DMS153 (cell line): Measurements from ENCODE around the gene MAPK7.

ENCODE experiments used
- DNase-seq: peaks from one replicate; lab custom pipeline; 2025; lab: John Stamatoyannopoulos, UW

MAPK7 gene

DNA sequence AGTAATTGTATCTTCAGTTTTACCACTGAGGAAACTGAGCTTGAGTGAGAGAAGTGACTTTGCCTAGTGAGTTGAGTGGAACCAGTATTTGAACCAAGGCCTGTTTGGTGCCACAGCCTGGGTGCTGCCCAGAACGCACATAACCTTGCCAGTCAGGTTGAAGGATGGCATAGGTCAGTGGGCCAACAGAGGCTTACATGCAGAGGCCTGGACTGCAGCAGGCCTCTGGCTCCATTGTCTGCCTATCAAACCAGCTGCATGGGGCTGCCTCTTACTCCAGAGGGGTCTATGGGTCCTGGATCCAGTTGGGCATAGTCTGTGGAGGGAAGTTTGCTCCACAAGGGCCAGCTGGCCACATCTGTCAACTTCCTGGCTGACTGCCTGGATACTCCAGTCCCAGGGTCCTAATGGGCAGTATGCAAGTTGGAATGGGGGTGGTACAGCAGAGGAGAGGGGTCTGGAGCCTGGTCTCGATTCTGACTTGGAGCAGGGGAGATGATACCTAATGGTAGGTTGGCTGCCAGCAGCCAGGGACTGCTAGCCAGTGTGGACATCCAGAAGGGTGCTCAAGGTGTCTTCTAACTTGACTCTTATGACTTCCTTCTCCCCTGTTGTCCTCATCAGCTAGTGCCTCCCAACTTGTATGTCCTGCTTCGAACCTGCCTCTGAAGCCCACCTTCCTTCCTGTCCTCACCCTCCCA lies 21.6 kb downstream of the MAPK7 start:
- DNase-seq, result no peak

DNA sequence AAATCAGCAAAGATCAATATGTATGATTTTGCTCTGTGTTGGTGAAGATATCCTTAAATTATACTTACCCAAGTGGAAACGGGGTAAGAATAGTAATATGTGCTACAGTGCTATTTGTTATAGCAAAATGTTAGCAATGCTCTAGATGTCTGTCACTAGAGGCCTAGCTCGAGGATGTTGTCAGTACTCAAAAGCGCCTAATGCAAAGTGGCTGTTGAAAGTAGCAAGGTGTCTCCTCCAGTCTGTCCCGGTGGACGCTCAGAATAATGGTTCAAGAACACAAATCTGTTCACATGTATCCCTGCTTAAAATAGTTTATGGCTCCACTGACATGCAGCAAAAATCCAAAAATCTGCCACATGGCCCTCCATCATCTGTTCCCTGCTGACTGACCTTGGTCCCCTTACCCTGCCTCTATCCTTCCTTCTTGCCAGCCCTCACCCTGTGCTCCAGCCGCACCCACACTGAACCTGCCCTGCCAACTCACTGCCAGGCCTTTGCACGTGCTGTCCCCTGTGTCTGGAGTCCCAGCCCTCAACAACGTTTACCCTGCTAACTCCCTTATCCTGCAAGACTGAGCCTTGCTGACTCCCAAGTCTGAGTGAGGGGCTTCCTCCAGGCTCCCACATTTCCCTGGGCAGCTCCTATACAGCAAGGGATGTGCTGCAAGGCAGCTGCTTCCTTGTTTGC lies 23.2 kb downstream of the MAPK7 start:
- no peak for DNase-seq

DNA sequence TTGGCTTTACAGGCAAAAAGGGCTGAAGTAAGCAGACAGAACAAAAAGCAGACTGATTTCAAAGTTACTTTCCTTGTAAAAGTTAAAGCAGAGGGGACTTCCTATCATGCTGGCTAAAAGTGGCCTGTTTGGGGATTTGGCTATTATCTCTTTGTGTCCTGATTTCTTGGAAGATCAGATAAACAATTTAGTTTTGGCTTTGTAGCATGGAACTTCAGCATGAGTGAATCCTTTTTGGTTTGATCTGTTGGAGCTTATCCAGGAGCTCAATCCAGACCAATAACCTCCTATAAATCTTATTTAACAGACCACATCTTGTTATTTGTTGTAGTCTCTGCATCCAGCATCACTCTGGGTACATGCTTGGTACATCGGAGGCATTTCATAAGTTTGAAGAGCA lies 23.9 kb downstream of the MAPK7 start:
- no peak for DNase-seq

- no peak for DNase-seq
Measured at GRCh38 chr17:19403021-19403420, 24.7 kb downstream of the MAPK7 start.

- DNase-seq, result no peak
Measured at GRCh38 chr17:19404264-19404663, 26.0 kb downstream of the MAPK7 start.

GRCh38 chr17:19405114-19405513 lies 26.8 kb downstream of the MAPK7 start:
- DNase-seq, result no peak

DNA sequence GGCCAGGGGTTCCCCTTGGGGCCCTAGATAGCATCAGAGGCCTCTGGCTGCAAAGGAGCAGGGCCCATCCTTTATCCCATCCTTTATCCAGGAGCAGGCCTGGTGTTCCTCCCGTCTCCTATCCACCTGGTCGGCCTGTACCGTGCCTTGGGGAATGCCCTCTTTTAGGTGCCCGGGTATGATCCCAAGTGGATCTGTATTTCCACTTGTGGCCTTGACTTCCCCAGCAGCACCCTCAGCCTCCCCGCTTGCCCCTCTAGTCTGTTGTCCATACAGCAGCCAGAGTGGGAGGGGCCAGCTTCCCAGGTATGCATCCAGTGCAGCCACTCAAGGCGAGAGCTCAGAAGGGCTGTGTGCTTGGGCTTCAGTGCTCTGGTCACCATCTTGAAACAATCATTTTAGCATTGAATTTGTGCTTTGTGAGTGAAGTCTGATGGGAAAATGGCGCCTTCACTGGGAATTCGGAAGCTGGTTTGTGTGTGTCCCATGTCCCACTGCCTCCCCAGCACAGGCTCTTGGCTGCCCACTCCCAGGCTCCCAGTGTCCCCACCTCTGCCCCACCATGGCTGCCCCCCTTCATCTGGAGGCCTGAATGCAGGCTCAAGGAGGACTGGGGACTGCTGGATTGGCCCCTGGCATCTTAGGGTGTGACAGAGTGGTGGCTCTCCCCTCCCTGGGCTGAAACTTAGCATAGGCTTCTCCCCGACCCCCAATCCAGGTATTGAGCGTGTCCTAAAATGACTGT lies 29.5 kb downstream of the MAPK7 start:
- DNase-seq, result no peak

DNA sequence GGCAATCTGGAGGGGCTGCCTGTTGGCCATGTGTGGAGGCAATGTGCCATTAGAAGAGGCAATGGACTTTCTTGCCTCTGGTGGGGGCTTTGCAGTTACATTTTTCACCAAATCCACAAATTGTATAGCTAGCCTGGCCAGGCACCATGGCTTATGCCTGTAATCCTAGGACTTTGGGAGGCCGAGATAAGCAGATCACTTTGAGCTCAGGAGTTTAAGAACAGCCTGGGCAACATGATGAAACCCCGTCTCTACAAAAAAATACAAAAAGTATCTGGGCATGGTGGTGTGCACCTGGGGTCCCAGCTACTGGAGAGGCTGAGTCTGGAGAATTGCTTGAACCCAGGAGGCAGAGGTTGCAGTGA lies 30.0 kb downstream of the MAPK7 start:
- no peak for DNase-seq

GRCh38 chr17:19409066-19409465 lies 30.8 kb downstream of the MAPK7 start:
- DNase-seq, result no peak

- no peak for DNase-seq
Measured at GRCh38 chr17:19409509-19409908, 31.2 kb downstream of the MAPK7 start.

GRCh38 chr17:19410091-19410490 lies 31.8 kb downstream of the MAPK7 start:
- no peak for DNase-seq

- DNase-seq, result no peak
Measured at GRCh38 chr17:19410875-19411620, 32.8 kb downstream of the MAPK7 start, which contains the start of gene RNF112. Gene RNF112, plus strand, starts transcription at chr17:19411232. Its CDS starts 177 bp downstream, at chr17:19411409.

DNA sequence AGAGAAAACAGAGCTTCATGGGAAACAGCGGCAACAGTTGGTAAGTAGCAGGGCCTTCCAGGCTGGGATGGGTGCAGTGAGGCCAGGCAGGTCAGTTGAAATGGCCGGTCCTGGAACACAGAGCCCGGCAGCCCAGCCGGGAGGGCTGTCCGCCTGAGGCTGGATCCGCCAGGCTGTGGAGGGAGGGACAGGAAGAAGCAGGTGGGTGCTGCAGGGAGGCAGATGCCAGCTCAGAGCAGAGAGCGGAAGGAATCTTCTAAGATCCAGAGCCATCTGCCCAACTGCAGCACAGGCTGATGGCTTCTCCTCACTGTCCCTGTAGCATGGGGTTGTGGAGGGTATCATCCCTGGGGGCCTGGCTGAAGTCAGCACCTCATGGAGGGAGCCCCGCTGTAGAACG lies 33.3 kb downstream of the MAPK7 start:
- DNase-seq, result no peak

DNA sequence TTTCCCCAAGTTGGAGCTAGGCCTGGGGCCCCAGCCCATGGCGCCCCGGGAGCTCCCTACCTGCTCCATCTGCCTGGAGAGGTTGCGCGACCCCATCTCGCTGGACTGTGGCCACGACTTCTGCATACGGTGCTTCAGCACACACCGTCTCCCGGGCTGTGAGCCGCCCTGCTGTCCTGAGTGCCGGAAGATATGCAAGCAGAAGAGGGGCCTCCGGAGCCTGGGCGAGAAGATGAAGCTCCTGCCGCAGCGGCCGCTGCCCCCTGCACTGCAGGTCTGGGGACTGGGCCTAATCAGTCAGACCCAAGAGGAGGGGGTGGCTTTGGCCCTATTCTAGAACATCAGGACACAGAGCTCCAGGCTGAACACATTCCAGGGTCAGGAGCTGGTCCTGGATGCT lies 34.2 kb downstream of the MAPK7 start:
- no peak for DNase-seq

GRCh38 chr17:19412984-19413383 lies 34.7 kb downstream of the MAPK7 start:
- no peak for DNase-seq

DNA sequence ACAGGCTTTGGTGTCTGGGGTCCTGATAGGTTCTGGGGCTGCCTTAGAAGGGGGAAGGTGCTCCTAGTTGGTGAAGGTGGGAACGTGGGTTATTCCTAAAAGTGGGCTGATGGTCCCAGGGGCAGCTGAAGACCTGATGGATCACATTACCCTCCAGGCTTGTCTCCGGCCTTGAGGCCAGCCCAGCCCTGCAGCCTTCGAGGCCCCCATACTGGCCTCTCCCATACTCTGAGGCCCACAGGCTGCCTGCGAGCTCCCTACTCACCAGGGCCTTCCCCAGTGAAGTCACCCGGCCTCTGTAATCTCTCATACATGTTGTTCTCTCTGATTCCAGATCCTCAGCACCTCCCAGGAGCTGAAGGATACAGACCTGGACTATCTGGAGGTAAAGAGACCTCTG lies 35.5 kb downstream of the MAPK7 start:
- DNase-seq, result no peak

DNA sequence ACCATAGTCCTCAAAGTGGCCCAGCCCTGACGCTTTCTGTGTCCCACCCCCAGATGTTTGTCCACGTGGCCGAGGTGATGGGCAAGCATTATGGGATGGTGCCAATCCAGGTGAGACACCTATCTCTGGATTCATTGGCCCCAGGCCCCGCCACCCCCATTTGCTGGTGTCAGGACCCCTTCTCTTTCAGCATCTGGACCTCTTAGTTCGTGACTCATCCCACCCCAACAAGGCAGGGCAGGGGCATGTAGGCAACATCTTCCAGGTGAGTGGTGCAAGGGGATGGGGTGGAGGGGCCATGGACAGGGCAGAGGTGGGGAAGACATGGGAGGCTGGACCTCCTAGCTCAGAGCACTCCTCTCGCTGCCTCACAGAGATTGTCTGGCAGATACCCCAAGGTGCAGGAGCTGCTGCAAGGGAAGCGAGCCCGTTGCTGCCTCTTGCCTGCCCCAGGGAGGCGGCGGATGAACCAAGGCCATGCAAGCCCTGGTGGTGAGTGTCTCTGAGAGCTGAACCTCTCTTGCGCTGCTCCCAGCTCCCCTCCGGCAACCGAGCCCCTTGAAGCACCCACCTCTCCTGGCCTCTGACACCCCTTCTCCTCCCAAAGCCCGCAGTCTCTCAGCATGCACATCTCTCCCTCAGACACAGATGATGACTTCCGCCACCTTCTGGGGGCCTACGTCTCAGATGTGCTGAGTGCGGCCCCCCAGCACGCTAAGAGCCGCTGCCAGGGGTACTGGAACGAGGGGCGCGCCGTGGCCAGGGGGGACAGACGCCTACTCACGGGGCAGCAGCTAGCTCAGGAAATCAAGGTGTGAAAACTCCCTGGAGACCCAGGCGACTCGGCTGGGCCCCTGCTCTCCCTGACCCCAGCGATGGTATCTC lies 36.3 kb downstream of the MAPK7 start:
- no peak for DNase-seq

DNA sequence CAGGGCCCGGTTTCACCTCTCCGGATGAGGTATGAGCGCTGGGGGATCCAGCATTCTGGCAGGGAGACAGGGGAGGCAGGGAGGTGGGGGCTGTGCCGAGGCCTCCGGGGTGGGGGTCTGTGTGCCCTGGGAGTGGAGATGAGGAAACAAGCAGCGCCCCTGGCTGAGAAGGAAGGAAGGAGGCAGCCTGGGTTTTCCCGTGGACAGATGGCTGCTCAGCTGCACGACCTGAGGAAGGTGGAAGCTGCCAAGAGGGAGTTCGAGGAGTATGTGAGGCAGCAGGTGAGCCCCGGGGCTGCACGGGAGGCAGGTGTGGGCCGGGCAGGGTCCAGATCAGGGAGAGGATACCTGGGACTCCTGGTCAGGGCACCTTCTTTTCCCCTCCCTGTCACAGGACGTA lies 37.0 kb downstream of the MAPK7 start:
- DNase-seq, result no peak

DNA sequence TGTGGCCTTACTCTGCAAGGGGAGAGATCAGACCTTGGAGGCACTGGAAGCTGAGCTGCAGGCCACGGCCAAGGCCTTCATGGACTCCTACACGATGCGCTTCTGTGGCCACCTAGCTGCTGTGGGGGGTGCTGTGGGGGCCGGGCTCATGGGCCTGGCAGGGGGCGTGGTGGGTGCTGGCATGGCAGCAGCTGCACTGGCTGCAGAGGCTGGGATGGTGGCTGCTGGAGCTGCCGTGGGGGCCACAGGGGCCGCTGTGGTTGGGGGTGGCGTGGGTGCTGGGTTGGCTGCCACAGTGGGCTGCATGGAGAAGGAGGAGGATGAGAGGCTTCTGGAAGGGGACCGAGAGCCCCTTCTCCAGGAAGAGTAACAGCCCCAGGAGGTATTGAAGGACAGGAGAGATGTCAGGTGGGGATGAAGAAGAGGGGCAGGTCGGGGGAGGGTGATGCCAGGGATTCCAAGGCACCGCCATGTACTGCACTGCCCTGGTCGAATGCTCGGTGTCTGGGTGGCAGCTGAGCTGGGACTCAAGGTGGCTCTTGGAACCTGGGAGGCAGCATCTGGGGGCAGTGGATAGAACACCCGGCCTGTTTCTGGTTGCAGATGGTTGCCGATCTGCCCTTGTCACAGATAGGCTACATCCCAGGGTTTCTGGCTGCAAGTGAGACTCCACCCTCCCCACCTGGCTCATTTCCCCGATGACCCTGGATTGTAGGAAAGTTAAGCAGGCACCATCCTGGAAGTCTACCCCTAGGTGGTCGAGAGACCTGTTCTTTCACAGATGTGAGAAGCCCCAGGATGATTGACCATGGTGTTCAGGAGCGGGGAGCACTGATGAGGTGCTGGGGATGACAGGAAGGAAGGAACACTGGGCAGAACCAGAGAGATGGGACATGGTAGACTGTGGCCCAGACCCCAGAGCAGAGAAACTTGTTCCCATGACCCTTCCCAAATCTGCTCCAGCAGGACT lies 37.8 kb downstream of the MAPK7 start:
- no peak for DNase-seq

DNA sequence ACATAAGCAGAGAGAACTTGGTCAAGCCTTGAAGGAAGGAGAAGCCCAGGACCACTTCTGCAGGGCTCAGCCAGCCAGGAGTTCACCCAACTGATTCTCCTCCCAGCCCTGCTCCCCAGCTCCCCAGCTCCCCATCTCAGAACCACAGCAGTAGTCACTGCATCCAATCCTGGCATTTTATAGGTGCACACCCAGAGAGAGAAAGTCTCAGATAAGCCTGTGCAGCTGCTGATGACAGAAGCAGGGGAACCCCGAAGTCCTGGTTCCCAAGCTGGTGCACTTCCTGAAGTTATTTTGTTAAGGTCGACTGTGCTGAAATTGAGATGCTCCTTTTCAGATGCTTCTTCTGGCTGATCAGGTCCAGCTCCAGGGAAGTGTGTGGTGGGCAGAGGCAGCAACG lies 39.3 kb downstream of the MAPK7 start:
- no peak for DNase-seq
